Mononuclear cell (primary cell): ENCODE data around the gene ZSCAN21. TPM values are rescaled to one million over a fixed set of nuclear protein-coding genes. Genes with fewer than 3 reads are reported as not detected.

Experiments
- H3K27me3 ChIP-seq: 2 replicates; pipeline ENCODE4 v1.6.0; 2011; ENCODE audit warnings: low read length, control low read depth; ENCODE audit not compliant: insufficient read depth
- H3K4me1 ChIP-seq: 2 replicates; pipeline ENCODE4 v1.5.1; 2011; ENCODE audit warnings: mild to moderate bottlenecking, low read length, control low read depth; ENCODE audit not compliant: insufficient read depth
- H3K4me3 ChIP-seq: 2 replicates; pipeline ENCODE4 v1.5.1; 2011; ENCODE audit warnings: mild to moderate bottlenecking, low read length, moderate library complexity
- H3K9me3 ChIP-seq: 2 replicates; pipeline ENCODE4 v1.5.1; 2011; ENCODE audit warnings: low read depth, mild to moderate bottlenecking, control low read depth, low read length
- total RNA-seq: library from RNA; depleted of rRNA; stranded (reverse); fragments of >200 nt; gene quantifications from one replicate; pipeline ENCODE4 v1.2.3, GENCODE V29; 2012

Gene ZSCAN21
- total RNA-seq, 1 donor, result 2.0 TPM

DNA sequence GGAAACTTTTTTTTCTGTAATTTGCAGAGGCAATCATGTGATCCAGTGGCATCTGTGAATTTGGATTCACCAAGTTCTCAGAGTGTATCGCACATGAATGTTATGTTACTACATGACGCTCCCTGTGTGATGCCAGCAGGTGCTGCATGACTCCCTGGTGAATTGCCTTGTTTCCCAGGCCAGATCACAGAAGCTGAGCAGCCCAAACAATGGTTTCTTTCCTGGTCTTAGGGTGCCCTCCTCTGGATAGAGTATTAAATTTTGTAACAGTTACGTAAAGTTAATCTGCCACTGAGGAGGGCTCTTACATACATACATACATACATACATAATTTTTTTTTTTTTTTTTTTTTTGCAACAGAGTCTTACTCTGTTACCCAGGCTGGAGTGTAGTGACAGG, 3.6 kb downstream of the ZSCAN21 start:
- H3K4me1 ChIP-seq, result peaks cover 12% of the 10 kb centered on the region

GRCh38 chr7:100057006-100057405, 7.4 kb downstream of the ZSCAN21 start:
- Histone ChIP-seq H3K9me3 (no peaks in the 10 kb centered on the region), H3K27me3 (no peaks in the 10 kb centered on the region), H3K4me1 (no peaks in the 10 kb centered on the region), H3K4me3 (no peak overlapping the region)

More for the DNA sequence above, 3.6 kb downstream of the ZSCAN21 start:
- Histone ChIP-seq H3K4me3 (no peak overlapping the region), H3K9me3 (no peaks in the 10 kb centered on the region), H3K27me3 (no peaks in the 10 kb centered on the region)

- Histone ChIP-seq H3K9me3 (no peaks in the 10 kb centered on the region), H3K4me1 (no peaks in the 10 kb centered on the region), H3K27me3 (no peaks in the 10 kb centered on the region), H3K4me3 (no peak overlapping the region)
Measured at GRCh38 chr7:100059251-100059739, 9.7 kb downstream of the ZSCAN21 start.

DNA sequence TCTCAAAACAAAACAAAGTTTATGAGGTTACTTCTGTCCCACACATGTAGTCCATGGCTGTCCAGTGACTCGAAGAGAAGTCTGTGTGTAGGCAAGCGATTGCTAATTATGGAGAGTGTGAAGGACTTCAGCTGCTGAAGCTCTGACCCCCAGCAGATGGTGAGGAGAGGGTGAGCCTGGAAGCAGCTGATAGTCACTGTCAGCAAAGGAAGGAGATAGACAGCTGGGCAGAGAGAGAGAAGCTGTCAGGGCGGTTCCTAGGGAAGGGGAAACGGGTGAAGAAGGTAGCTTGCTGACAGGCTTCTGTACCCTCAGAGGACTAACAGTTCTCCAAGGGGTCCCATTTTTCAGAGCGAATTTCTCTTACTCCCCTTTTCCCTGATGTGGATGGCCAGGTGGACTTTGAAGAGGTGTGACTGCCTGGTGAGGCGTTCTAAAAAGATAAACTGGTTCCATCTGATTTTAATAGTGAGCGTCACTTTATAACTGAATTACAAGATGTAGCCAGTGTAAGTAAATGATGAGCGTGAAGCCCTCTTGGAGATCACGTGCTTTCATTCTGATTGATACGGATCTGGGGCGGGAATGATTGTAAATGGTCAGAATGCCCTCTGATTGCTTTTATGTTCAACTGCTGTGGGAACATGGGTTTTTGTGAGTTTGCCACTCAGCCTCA, 12.1 kb downstream of the ZSCAN21 start:
- Histone ChIP-seq H3K9me3 (no peaks in the 10 kb centered on the region), H3K4me1 (no peaks in the 10 kb centered on the region), H3K4me3 (no peak overlapping the region), H3K27me3 (no peaks in the 10 kb centered on the region)

DNA sequence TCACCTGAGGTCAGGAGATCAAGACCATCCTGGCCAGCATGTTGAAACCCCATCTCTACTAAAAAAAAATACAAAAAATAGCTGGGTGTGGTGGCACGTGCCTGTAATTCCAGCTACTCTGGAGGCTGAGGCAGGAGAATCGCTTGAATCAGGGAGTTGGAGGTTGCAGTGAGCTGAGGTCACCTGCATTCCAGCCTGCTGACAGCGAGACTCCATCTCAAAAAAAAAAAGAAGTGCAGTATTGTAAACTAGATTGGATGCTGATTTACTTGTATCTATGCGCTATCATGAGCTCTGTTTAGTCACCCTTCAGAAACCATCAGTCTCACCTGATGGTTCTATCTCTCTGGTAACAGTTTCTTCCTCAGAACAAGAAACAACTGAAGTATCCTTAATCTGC, 13.8 kb downstream of the ZSCAN21 start:
- H3K27me3 ChIP-seq, result no peaks in the 10 kb centered on the region
- H3K9me3 ChIP-seq, result no peaks in the 10 kb centered on the region
- H3K4me1 ChIP-seq, result no peaks in the 10 kb centered on the region
- H3K4me3 ChIP-seq, result no peak overlapping the region

GRCh38 chr7:100064162-100064561, 14.6 kb downstream of the ZSCAN21 start:
- H3K9me3 ChIP-seq, result no peaks in the 10 kb centered on the region
- no peak overlapping the region for H3K4me3 ChIP-seq
- H3K27me3 ChIP-seq, result no peaks in the 10 kb centered on the region
- no peaks in the 10 kb centered on the region for H3K4me1 ChIP-seq

DNA sequence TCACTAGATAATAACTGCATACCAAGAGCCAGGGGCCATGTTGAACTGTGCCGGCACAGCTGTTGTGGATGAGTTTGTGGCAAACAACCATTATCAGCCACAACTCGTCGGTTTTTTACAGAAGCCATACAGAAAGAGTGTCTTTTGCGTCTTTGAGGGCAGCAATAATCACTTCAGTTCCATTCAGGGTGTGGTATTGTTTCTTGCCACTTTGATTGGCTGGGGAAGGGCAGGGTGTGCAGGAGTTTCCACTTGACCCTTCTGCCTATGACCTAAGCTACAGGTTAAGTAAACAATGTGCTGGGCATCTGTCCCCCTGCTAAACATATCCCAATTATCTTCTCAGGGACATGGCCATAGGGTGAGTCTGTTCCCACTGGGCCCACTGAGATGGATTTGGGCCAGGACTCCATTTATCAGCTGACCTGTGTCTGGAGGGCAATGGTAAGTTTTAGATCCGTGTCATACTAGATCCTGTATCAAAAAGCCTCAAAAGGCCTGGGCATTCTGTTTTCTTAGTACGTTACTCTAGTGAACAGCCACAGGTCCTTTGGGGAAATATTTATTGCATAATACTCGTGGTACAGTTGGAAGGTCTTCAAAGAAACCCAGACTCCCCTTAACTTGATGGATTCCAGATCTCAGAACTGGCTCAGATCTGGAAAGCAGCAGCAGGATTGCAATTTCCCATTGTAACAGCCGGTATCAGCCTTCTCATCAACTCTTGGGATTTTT, 16.0 kb downstream of the ZSCAN21 start:
- no peaks in the 10 kb centered on the region for H3K27me3 ChIP-seq
- H3K4me3 ChIP-seq, result no peak overlapping the region
- H3K9me3 ChIP-seq, result peaks cover 3% of the 10 kb centered on the region
- H3K4me1 ChIP-seq, result no peaks in the 10 kb centered on the region

GRCh38 chr7:100066953-100067352, 17.4 kb downstream of the ZSCAN21 start:
- Histone ChIP-seq H3K4me3 (no peak overlapping the region), H3K4me1 (no peaks in the 10 kb centered on the region), H3K27me3 (no peaks in the 10 kb centered on the region), H3K9me3 (peaks cover 16% of the 10 kb centered on the region)

- H3K4me3 ChIP-seq, result no peak overlapping the region
- peaks cover 27% of the 10 kb centered on the region for H3K9me3 ChIP-seq
- H3K27me3 ChIP-seq, result no peaks in the 10 kb centered on the region
- no peaks in the 10 kb centered on the region for H3K4me1 ChIP-seq
Measured at GRCh38 chr7:100069991-100070390, 20.4 kb downstream of the ZSCAN21 start.

- no peak overlapping the region for H3K4me3 ChIP-seq
- no peaks in the 10 kb centered on the region for H3K4me1 ChIP-seq
- no peaks in the 10 kb centered on the region for H3K27me3 ChIP-seq
- H3K9me3 ChIP-seq, result peaks cover 27% of the 10 kb centered on the region
Measured at GRCh38 chr7:100071018-100071723, 21.6 kb downstream of the ZSCAN21 start.

- H3K9me3 ChIP-seq, result peaks cover 27% of the 10 kb centered on the region
- H3K4me1 ChIP-seq, result no peaks in the 10 kb centered on the region
- H3K4me3 ChIP-seq, result no peak overlapping the region
- H3K27me3 ChIP-seq, result no peaks in the 10 kb centered on the region
Measured at GRCh38 chr7:100072462-100072861, 22.9 kb downstream of the ZSCAN21 start.

- Histone ChIP-seq H3K27me3 (no peaks in the 10 kb centered on the region), H3K4me3 (no peak overlapping the region), H3K4me1 (peaks cover under 1% of the 10 kb centered on the region), H3K9me3 (peaks cover 27% of the 10 kb centered on the region)
Measured at GRCh38 chr7:100074841-100075240, 25.3 kb downstream of the ZSCAN21 start.

DNA sequence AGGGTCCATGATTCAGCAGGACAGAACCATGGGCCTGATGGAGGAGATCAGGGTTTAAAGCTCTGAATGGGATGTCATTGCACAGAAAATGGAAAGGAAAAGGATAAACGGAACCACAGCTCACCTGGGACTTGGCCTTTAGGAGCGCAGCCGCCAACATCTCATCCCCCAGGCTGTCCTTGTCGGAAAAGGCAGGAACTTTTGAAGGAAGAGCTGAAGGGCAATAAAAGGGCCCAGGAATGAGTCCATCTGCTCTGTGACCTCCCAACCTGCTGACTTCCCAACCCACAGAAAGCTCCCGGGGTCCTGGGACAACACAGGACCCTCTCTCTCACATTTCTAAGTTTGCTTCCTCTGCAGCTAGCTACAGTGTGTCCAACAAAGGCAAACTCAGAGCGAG, 25.8 kb downstream of the ZSCAN21 start:
- Histone ChIP-seq H3K4me3 (no peak overlapping the region), H3K4me1 (peaks cover 6% of the 10 kb centered on the region), H3K27me3 (no peaks in the 10 kb centered on the region), H3K9me3 (peaks cover 25% of the 10 kb centered on the region)

- H3K4me3 ChIP-seq, result no peak overlapping the region
- peaks cover 8% of the 10 kb centered on the region for H3K9me3 ChIP-seq
- no peaks in the 10 kb centered on the region for H3K27me3 ChIP-seq
- peaks cover 17% of the 10 kb centered on the region for H3K4me1 ChIP-seq
Measured at GRCh38 chr7:100077205-100077604, 27.6 kb downstream of the ZSCAN21 start.

DNA sequence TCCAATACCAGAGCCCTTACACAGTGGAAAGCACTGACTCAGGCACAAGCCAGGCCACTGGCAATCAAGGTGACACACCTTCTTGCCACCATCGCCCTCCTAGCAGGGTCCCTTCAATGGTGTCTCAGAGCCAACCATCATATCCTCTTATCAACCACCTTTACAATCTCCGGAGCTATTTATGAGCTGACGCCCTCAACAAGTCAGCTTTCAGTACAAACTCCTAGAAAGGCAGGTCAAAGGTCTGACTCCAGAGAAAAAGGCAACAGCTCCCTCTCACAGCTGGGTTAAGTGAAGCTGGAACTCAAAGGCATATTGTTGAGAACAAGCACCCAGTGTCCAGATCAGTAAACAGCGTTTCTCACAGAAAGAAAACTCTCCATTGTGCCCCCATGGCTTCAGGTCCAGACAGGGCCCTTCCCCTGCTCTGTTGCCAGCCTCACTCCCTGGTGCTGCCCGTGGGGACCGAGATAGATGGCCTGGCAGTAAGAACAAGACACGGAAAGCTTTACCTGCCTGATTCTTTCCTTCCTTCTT, 29.5 kb downstream of the ZSCAN21 start:
- no peak overlapping the region for H3K4me3 ChIP-seq
- peaks cover 28% of the 10 kb centered on the region for H3K4me1 ChIP-seq
- H3K9me3 ChIP-seq, result no peaks in the 10 kb centered on the region
- no peaks in the 10 kb centered on the region for H3K27me3 ChIP-seq
